KMS-11 (cell line): ENCODE results near the gene MEGF6.
A peak's percentile ranks its signal among the peaks of the same experiment; 100 is the strongest.

Source experiments
- H2AFZ ChIP-seq: fragments of 200-600 bp; sonication (generic); 2 replicates; pipeline ENCODE4 v1.6.1; 2016; ENCODE audit warnings: antibody characterized with exemption, mixed run types, low read depth
- H3K27ac ChIP-seq: fragments of 200-600 bp; sonication (generic); 2 replicates; pipeline ENCODE4 v1.6.1; 2016; ENCODE audit warnings: mild to moderate bottlenecking, mixed run types
- H3K27me3 ChIP-seq: fragments of 200-600 bp; sonication (generic); 2 replicates; pipeline ENCODE4 v1.6.1; 2017; ENCODE audit warnings: mild to moderate bottlenecking, low read depth, mixed run types, moderate library complexity; ENCODE audit not compliant: insufficient read depth
- H3K36me3 ChIP-seq: fragments of 200-600 bp; sonication (generic); 2 replicates; pipeline ENCODE4 v1.6.1; 2017; ENCODE audit warnings: mild to moderate bottlenecking, mixed run types; ENCODE audit not compliant: insufficient read depth
- H3K4me1 ChIP-seq: fragments of 200-600 bp; sonication (generic); 2 replicates; pipeline ENCODE4 v1.6.1; 2016; ENCODE audit warnings: mild to moderate bottlenecking, low read depth, mixed run types; ENCODE audit not compliant: poor library complexity, severe bottlenecking
- H3K4me2 ChIP-seq: fragments of 200-600 bp; sonication (generic); 2 replicates; pipeline ENCODE4 v1.7.0; 2016; ENCODE audit warnings: mild to moderate bottlenecking, mixed run types
- H3K4me3 ChIP-seq: fragments of 200-600 bp; sonication (generic); IDR thresholded peaks from 2 replicates; pipeline ENCODE4 v1.6.1; 2017; ENCODE audit warnings: low read depth, low read length, mixed read lengths; ENCODE audit not compliant: insufficient read depth
- H3K79me2 ChIP-seq: fragments of 200-600 bp; sonication (generic); 2 replicates; pipeline ENCODE4 v1.6.1; 2016; ENCODE audit warnings: low read depth, mixed run types; ENCODE audit not compliant: insufficient read depth
- H3K9ac ChIP-seq: fragments of 200-600 bp; sonication (generic); 2 replicates; pipeline ENCODE4 v1.6.1; 2016; ENCODE audit warnings: mild to moderate bottlenecking, mixed run types
- H4K20me1 ChIP-seq: fragments of 200-600 bp; sonication (generic); 2 replicates; pipeline ENCODE4 v1.6.1; 2016; ENCODE audit warnings: mild to moderate bottlenecking, mixed run types; ENCODE audit not compliant: insufficient read depth
- CTCF ChIP-seq: fragments of 200-600 bp; sonication (generic); conservative IDR thresholded peaks from 2 replicates; pipeline ENCODE4 v1.6.1; 2017; ENCODE audit warnings: low read depth, mild to moderate bottlenecking, antibody characterized with exemption, low read length, moderate library complexity, mixed read lengths

Gene MEGF6

GRCh38 chr1:3520419-3521378, 90.6 kb downstream of the MEGF6 start:
- Histone ChIP-seq H3K4me1 (no peaks in the 10 kb centered on the region), H3K27ac (no peak overlapping the region), H2AFZ (no peak overlapping the region), H3K9ac (no peak overlapping the region), H4K20me1 (no peaks in the 10 kb centered on the region), H3K79me2 (no peaks in the 10 kb centered on the region), H3K27me3 (peaks cover 77% of the 10 kb centered on the region), H3K4me3 (no peak overlapping the region), H3K4me2 (no peak overlapping the region), H3K36me3 (no peaks in the 10 kb centered on the region)
- TF ChIP-seq CTCF, result no peak

GRCh38 chr1:3519301-3519885, 91.9 kb downstream of the MEGF6 start:
- Histone ChIP-seq H3K27ac (no peak overlapping the region), H4K20me1 (no peaks in the 10 kb centered on the region), H3K27me3 (peaks cover 69% of the 10 kb centered on the region)

DNA sequence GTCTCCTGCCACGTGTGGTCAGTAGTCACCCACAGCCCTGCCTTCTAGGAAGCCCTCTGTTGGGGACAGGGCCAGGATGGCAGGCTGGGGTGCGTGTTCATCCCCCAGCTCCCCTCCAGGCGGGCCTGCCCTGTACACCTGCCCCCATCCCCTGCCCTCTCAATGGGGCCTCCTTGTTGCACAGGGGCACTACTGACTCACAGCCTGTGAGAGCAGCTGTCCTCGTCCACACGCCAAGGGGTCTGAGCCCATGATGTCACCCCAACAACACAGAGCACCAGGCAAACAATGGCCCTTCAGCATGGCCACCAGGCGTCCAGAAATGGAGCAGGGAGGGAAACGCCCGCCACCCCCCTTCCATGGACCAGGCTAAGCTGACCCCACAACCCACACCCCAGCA, 92.6 kb downstream of the MEGF6 start:
- no peak for TF ChIP-seq CTCF
- no peak overlapping the region for H3K27ac ChIP-seq
- H3K36me3 ChIP-seq, result no peaks in the 10 kb centered on the region
- no peak overlapping the region for H3K4me2 ChIP-seq
- H3K4me1 ChIP-seq, result no peaks in the 10 kb centered on the region
- H3K79me2 ChIP-seq, result no peaks in the 10 kb centered on the region
- no peak overlapping the region for H3K9ac ChIP-seq
- H2AFZ ChIP-seq, result no peak overlapping the region
- no peak overlapping the region for H3K4me3 ChIP-seq
- peaks cover 67% of the 10 kb centered on the region for H3K27me3 ChIP-seq
- no peaks in the 10 kb centered on the region for H4K20me1 ChIP-seq

More at GRCh38 chr1:3519301-3519885, 91.9 kb downstream of the MEGF6 start:
- Histone ChIP-seq H3K4me2 (no peak overlapping the region), H3K4me1 (no peaks in the 10 kb centered on the region), H2AFZ (no peak overlapping the region), H3K9ac (no peak overlapping the region), H3K4me3 (no peak overlapping the region), H3K79me2 (no peaks in the 10 kb centered on the region), H3K36me3 (no peaks in the 10 kb centered on the region)
- no peak for TF ChIP-seq CTCF

GRCh38 chr1:3518256-3518655, 93.1 kb downstream of the MEGF6 start:
- Histone ChIP-seq H3K36me3 (no peaks in the 10 kb centered on the region), H2AFZ (no peak overlapping the region), H3K27ac (no peak overlapping the region), H3K79me2 (no peaks in the 10 kb centered on the region), H3K4me2 (no peak overlapping the region), H3K27me3 (peaks cover 67% of the 10 kb centered on the region), H3K4me1 (no peaks in the 10 kb centered on the region), H4K20me1 (no peaks in the 10 kb centered on the region), H3K4me3 (no peak overlapping the region), H3K9ac (no peak overlapping the region)
- peak; percentile 59 for TF ChIP-seq CTCF
